ENCODE data around the gene HARS2. TPM values are rescaled to one million over a fixed set of nuclear protein-coding genes. Genes with fewer than 3 reads are reported as not detected.
A peak's percentile ranks its signal among the peaks of the same experiment; 100 is the strongest.
"Not testable (repeated sequence)": the region's sequence is repeated elsewhere in the genome, so short reads cannot be mapped to it uniquely, and the experiment has no call there.

Gene HARS2, protein sequence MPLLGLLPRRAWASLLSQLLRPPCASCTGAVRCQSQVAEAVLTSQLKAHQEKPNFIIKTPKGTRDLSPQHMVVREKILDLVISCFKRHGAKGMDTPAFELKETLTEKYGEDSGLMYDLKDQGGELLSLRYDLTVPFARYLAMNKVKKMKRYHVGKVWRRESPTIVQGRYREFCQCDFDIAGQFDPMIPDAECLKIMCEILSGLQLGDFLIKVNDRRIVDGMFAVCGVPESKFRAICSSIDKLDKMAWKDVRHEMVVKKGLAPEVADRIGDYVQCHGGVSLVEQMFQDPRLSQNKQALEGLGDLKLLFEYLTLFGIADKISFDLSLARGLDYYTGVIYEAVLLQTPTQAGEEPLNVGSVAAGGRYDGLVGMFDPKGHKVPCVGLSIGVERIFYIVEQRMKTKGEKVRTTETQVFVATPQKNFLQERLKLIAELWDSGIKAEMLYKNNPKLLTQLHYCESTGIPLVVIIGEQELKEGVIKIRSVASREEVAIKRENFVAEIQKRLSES
- total RNA-seq = 24.4 TPM
- long read RNA-seq, transcript HARS2-201 (13 exons, 2,510 nt) = major isoform, 23 of 29 reads
- long read RNA-seq, partial matches to known transcripts = 1 of 29 reads
- long read RNA-seq, other reads (novel, unspliced or antisense) = 2 of 29 reads

DNA sequence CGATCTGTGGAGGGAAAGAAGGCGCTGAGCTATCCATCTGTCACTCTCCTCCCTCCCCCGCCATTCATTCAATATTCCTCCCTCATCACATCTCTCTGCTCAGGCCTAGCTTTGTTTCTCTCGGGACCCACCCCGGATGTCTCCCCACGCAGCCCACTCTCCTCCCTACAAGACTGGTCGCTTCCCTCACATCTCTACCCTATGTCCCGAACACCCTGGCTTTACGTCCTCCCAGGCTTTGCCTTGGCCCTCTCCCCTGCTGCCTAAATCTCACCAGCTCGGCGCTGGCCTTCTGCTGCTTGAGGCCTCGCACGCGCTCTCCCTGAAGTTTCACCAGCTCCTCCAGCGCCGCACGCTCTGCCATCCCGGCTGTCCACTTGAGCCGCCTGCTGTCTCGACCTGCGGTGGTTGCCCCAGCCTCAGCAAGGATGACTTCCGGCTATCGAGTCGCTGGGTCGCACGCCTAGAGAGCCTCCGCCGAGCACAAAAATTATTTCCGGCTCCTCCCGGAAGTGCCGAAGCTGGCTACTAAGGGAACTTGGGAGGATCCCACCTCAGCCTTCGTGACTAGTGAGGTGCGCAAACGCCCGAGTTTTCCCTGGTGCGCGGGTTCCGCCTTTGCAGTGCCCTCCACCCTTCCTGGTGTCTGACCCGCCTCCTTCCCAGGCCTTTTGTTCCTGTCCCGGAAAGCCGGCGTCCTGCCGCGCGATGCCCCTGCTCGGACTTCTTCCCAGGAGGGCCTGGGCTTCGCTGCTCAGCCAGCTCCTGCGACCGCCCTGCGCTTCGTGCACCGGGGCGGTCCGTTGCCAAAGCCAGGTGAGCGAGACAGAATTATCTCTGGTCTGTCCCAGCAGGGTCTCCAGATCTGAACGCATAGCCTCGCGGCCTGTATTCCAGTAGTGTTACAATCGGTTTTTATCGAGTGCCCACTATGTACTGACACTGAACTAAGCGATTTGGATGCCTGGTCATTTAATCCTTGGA, at the start of gene HARS2, which contains the start of gene HARS1:
TSS of gene HARS2 (plus strand) at position 515 of the 984 bp plus-strand sequence. CDS start at position 709, 194 bp downstream.
TSS of gene HARS1 (minus strand) at position 430 of the 984 bp plus-strand sequence. CDS start at position 364, 66 bp downstream.
- DNase-seq (ENCODE audit: missing footprints) = peak; percentile 93
- ATAC-seq = peak; percentile 98
- intact Hi-C loops (cut with DNase I) = loop anchor here (1.0 to 5.0 kb wide), 3 partner anchors 27 to 289 kb away; partner anchors contain the start of genes ANKHD1, EIF4EBP3 and WDR55

DNA sequence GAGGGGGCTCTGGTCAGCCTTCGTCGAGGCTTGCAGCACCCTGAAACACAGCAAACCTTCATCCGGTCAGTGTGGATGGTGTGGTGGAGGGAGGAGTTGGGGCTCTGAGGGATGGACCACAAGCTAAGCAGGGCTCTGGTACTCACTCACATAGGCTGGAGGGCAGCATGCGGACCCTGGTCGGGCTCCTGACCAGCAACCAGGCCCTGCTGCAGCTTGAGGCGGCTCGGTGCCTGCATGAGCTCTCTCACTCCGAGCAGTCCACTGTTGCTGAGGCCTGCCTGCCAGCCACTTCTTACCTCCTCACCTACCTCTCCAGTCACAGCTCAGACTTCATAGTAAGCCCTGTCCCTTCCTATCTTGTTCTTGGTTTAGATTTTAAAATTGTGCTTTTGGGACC, 49.5 kb upstream of the HARS2 start:
- intact Hi-C loops (cut with DNase I) = no loop called here
- ATAC-seq (no peak), DNase-seq (ENCODE audit: missing footprints) (no peak)

DNA sequence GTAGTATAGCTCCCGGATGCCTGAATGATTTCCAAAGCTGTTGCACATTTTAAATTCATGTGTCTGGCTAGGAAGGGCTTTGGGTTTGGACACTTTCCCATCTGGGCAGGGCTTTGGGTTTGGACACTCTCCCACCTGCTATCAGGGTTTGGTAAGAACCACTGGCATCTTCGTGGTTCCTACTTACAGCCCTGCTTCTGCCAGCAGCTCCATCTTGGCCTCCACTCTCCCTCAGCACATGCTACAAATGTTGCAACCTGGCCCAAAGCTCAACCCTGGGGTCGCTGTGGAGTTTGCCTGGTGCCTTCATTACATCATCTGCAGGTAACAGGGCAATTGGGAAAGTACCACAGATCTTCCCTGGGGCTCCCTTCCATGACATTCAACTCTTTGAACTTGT, 48.5 kb upstream of the HARS2 start:
- intact Hi-C loops (cut with DNase I) = no loop called here
- ATAC-seq (no peak), DNase-seq (ENCODE audit: missing footprints) (no peak)

DNA sequence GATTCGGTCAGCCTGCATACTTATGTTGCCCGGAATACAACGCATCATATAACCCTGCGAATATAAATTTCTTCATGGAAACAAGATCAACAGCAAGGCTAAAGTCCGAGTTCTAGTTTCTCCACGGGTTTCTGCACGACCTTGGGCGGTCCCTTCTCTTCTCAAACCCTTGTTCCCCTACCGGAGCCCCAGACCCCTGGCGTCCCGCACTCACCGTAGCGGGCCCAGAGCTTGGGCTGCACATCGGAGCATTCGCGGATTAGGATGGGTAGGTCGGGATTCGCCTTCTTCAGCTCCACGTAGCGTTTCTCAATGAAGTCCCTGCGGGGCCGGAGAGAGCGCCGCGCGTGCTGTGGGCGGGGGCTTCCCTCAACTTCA, 44.2 kb upstream of the HARS2 start:
- ATAC-seq (peak; percentile 7), DNase-seq (ENCODE audit: missing footprints) (no peak)
- intact Hi-C loops (cut with DNase I) = no loop called here

DNA sequence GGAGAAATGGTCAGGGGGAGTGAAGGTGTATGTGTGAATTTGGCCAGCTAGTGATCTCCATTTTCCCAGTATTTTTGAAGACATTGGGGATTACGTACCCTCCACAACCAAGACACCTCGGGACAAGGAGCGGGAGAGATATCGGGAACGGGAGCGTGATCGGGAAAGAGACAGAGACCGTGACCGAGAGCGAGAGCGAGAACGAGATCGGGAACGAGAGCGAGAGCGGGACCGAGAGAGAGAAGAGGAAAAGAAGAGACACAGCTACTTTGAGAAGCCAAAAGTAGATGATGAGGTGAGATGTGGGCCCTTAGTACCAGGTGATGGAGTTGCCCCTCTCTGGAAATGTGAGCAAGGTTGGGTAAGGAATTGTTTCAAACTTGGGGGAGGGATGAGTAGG, 32.4 kb upstream of the HARS2 start:
- intact Hi-C loops (cut with DNase I) = no loop called here
- no peak for DNase-seq (ENCODE audit: missing footprints)
- ATAC-seq = no peak

GRCh38 chr5:140660371-140660770, 30.9 kb upstream of the HARS2 start:
- intact Hi-C loops (cut with DNase I); DNase-seq (ENCODE audit: missing footprints): not testable (repeated sequence)

GRCh38 chr5:140664030-140664358, 27.3 kb upstream of the HARS2 start:
- DNase-seq (ENCODE audit: missing footprints) (no peak), ATAC-seq (peak; percentile 4)
- intact Hi-C loops (cut with DNase I) = loop anchor here (1.0 kb wide), 1 partner anchor 27 kb away; the partner anchor contains the start of genes HARS1 and HARS2

More at GRCh38 chr5:140660371-140660770, 30.9 kb upstream of the HARS2 start:
- ATAC-seq = not testable (repeated sequence)

DNA sequence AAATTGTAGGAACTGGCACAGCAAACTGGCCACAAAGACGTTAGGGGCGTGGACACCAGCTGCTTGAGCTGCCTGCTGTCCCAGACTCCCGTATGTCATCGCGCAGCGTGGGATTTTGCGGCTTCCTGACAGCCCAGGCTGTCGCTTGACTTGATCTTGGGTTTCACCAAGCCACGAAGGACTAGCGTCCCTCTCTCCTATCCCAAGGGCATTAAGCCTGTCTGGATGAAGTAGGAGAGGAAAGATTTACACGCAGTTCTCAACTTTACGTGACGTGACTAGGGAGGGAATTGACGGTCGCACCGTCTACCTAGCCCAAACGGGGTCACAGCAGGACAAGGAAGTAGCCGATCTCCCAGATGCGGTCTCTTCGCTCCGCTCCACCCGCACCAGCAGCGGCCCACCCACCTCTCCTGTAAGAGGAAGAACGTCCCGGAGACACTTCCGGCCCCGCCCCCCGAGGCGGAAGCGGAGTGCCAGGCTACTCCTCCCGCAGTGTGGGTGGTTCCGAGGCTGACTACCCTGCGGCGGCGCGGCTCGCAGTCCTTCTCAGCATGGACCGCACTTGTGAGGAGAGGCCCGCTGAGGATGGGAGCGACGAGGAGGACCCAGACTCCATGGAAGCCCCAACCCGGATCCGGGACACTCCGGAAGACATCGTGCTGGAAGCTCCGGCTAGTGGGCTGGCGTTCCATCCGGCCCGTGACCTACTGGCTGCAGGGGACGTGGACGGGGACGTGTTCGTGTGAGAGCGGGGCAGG, 26.7 kb upstream of the HARS2 start, which contains the start of gene WDR55:
TSS of gene WDR55 (plus strand) at position 546 of the 761 bp plus-strand sequence. CDS start at position 555, 9 bp downstream.
- ATAC-seq (peak; percentile 98), DNase-seq (ENCODE audit: missing footprints) (peak; percentile 99)
- intact Hi-C loops (cut with DNase I) = loop anchor here (1.0 kb wide), 1 partner anchor 27 kb away; the partner anchor contains the start of genes HARS1 and HARS2

DNA sequence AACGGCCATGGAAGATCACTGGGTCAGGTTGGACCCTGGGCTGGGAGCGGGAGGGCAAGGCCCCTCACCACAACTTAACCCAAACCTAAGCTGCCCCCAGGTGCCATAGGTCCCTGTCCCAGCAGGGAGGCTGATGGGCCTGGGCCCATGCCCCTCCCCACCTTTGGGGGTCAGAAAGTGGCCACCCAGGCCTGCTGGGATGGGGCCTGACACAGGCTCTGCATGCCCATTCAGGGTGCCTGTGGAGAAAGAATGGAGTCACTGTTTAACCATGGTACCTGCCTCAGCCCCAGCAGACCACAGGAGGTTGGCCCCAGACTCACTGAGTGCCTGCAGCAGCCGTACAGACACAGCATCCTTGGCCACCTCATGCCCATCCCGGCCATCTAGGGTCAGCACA, 20.2 kb upstream of the HARS2 start:
- intact Hi-C loops (cut with DNase I); DNase-seq (ENCODE audit: missing footprints); ATAC-seq: not testable (repeated sequence)

DNA sequence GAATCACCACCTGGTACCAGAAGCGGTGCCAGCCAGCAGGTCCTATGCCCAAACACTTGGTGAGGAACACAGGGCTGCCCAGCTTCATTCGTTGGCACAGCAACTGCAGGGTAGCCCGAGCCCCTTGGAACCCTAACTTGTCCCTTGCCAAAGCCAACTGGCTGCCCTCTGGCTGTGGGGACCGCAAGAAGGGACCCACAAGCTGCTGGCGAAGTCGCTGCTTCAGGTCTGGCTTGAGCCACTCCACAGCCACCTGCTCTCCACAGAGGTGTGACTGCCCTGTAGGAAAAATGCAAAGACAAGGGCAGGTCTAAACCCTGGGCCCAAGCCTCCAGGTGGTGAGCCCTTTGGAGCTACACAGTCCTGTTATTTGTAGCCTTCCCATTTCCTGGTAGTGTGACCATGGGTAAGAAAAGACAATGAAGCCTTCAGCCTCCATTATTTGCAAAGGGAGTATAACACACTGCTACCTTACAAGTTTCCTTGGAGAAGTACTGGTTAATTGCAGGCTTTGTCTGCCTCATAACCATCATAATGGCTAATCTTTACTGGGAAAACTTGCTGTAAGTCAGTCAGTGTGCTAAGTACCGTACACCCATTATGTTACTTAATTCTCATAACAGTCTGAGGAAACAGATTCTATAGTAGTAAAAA, 19.7 kb upstream of the HARS2 start:
- ATAC-seq = no peak
- intact Hi-C loops (cut with DNase I) = no loop called here
- DNase-seq (ENCODE audit: missing footprints) = no peak

DNA sequence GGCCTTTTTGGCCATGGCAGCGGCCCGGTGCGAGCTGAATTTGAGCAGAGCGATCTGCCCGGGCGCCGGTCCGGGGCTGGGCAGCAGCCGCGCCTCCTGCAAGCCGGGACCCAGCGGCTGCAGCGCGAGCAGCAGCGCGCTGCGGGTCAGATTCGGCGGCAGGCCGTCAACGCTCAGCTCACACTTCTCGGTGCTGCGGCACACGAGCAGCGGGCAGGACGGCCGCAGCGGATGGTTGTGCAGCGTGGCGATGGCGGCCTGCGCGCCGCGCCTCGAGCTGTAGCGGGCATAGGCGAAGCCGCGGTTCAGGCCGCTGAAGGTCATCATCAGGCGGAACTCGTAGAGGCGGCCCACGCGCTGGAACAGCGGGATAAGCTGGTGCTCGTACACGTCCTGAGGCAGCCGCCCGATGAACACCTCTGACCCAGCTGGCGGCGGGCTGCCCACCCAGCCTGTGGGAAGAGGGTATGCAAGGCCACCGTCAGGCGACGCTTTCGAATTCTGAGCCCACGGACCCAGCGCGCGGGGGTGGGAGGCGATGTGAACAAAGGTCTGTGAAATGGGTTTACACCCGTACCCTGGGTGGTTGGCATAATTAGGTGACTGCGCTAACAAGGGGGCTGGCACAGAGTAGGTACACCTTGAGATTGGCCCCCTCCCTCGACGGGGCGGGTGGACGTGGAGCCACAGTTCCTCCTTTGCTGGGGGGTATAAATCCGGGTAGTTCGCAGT, 18.6 kb upstream of the HARS2 start:
- intact Hi-C loops (cut with DNase I) = no loop called here
- no peak for DNase-seq (ENCODE audit: missing footprints)
- peak; percentile 24 for ATAC-seq

GRCh38 chr5:140673187-140673976, 17.9 kb upstream of the HARS2 start, which contains the start of gene DND1:
TSS of gene DND1 (minus strand) at chr5:140673576. CDS start at chr5:140673542, 34 bp downstream.
- intact Hi-C loops (cut with DNase I) = no loop called here
- ATAC-seq = no peak
- no peak for DNase-seq (ENCODE audit: missing footprints)

DNA sequence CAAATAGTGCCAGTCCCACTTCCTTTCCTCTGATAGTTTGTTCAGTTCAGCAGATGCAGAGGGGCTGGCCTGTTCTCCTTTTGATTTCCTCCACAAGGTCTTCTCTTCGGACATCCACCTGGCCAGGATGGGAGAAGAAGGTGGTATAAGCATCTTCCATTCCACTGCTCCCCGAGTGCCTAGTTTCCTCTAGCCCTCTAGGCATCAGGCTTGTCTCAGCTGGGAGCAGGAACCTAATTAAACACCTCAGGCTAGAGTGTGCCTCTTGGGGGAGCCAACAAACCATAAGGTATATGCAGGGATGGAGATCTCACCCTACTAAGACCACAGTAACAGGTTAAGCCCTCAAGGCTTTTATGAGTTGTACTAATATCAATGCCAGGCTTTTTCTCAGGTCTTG, 17.0 kb upstream of the HARS2 start:
- intact Hi-C loops (cut with DNase I) = no loop called here
- ATAC-seq (no peak), DNase-seq (ENCODE audit: missing footprints) (no peak)

DNA sequence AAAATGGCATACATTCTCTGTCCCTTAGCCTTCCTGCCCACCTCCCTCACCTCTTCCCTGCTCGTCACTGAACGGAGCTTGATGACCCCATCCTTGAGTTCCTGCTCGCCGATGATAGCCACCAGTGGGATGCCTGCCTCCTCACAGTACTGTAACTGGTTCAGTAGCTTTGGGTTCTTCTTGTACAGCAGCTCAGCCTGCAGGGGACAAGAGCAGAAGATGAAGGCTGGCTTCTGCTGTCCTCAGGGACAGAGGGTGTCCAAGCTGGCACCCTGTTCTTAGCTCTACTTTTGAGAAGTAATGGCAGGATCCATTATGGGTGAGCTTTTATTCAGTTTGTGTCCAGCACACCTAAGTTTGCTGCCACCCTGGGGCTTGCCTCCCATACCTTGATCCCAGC, 16.6 kb upstream of the HARS2 start:
- ATAC-seq = no peak
- DNase-seq (ENCODE audit: missing footprints) = no peak
- intact Hi-C loops (cut with DNase I) = no loop called here

GRCh38 chr5:140677947-140678346, 13.3 kb upstream of the HARS2 start:
- DNase-seq (ENCODE audit: missing footprints) = no peak
- no peak for ATAC-seq
- intact Hi-C loops (cut with DNase I) = no loop called here

- intact Hi-C loops (cut with DNase I) = no loop called here
- ATAC-seq = no peak
- DNase-seq (ENCODE audit: missing footprints) = no peak
Measured at GRCh38 chr5:140678993-140679392, 12.3 kb upstream of the HARS2 start.

All from Right ventricle myocardium inferior (tissue), 1 donor.